SU-DHL-6 (cell line): Measurements from ENCODE around the gene HOXC11.

Experiments used
- H2AFZ ChIP-seq: fragments of 200-600 bp; sonication (generic); 2 replicates; pipeline ENCODE4 v1.6.1; 2014; ENCODE audit warnings: low read depth, mild to moderate bottlenecking, moderate library complexity, mixed read lengths, antibody characterized with exemption, low read length; ENCODE audit not compliant: severe bottlenecking
- H3F3A ChIP-seq: fragments of 200-600 bp; shearing (Covaris generic); 2 replicates; pipeline ENCODE4 v1.6.0; 2016; ENCODE audit warnings: antibody characterized with exemption, mild to moderate bottlenecking; ENCODE audit not compliant: insufficient read depth
- H3K27ac ChIP-seq: fragments of 200-600 bp; sonication (generic); 2 replicates; pipeline ENCODE4 v1.5.1; 2016; ENCODE audit warnings: low read depth, mild to moderate bottlenecking, low read length, moderate library complexity, mixed read lengths
- H3K27me3 ChIP-seq: fragments of 200-600 bp; sonication (generic), shearing (Covaris generic); 2 replicates; pipeline ENCODE4 v1.6.0; 2014; ENCODE audit warnings: mild to moderate bottlenecking, low read length
- H3K36me3 ChIP-seq: fragments of 200-600 bp; sonication (generic); 2 replicates; pipeline ENCODE4 v1.6.1; 2014; ENCODE audit warnings: mild to moderate bottlenecking, low read length, mixed read lengths
- H3K4me2 ChIP-seq: fragments of 300-600, 200-600 bp; shearing (Covaris generic), sonication (generic); 2 replicates; pipeline ENCODE4 v1.6.0; 2014; ENCODE audit warnings: low read length, low read depth, mild to moderate bottlenecking; ENCODE audit not compliant: poor library complexity, severe bottlenecking
- H3K4me3 ChIP-seq: fragments of 200-600 bp; sonication (generic); 2 replicates; pipeline ENCODE4 v1.5.1; 2014; ENCODE audit warnings: antibody characterized with exemption, low read length, mild to moderate bottlenecking, mixed read lengths; ENCODE audit not compliant: insufficient read depth, poor library complexity, severe bottlenecking
- H3K79me2 ChIP-seq: fragments of 200-600 bp; sonication (generic); 2 replicates; pipeline ENCODE4 v1.6.1; 2014; ENCODE audit warnings: mild to moderate bottlenecking, low read length, moderate library complexity; ENCODE audit not compliant: insufficient read depth
- H3K9ac ChIP-seq: fragments of 200-600 bp; sonication (generic); 2 replicates; pipeline ENCODE4 v1.7.0; 2014; ENCODE audit warnings: mild to moderate bottlenecking, low read length
- H3K9me2 ChIP-seq: fragments of 200-600 bp; sonication (generic); replicated peaks from 2 replicates; pipeline ENCODE4 v1.6.1; 2014; ENCODE audit warnings: low read length; ENCODE audit not compliant: insufficient read depth
- H3K9me3 ChIP-seq: fragments of 200-600 bp; sonication (generic); 2 replicates; pipeline ENCODE4 v1.6.1; 2014; ENCODE audit warnings: low read length, mixed read lengths; ENCODE audit not compliant: insufficient read depth
- H4K20me1 ChIP-seq: fragments of 200-600 bp; sonication (generic); 2 replicates; pipeline ENCODE4 v1.6.1; 2014; ENCODE audit warnings: low read depth, mild to moderate bottlenecking, antibody characterized with exemption, low read length, moderate library complexity, mixed read lengths
- EZH2phosphoT487 ChIP-seq: fragments of 200-600 bp; sonication (generic), shearing (Covaris generic); conservative IDR thresholded peaks from 2 replicates; pipeline ENCODE4 v1.6.1; 2018; ENCODE audit warnings: mild to moderate bottlenecking, antibody characterized with exemption, low read length, moderate library complexity, mixed read lengths
- TF ChIP-seq, protein P1 (sequence below): fragments of 200-600 bp; sonication (generic); IDR thresholded peaks from one replicate; pipeline ENCODE4 v1.5.1; 2017; ENCODE audit warnings: antibody characterized with exemption, mild to moderate bottlenecking, low read length, moderate library complexity; ENCODE audit not compliant: insufficient read depth, poor library complexity, severe bottlenecking

The HOXC11 gene

DNA sequence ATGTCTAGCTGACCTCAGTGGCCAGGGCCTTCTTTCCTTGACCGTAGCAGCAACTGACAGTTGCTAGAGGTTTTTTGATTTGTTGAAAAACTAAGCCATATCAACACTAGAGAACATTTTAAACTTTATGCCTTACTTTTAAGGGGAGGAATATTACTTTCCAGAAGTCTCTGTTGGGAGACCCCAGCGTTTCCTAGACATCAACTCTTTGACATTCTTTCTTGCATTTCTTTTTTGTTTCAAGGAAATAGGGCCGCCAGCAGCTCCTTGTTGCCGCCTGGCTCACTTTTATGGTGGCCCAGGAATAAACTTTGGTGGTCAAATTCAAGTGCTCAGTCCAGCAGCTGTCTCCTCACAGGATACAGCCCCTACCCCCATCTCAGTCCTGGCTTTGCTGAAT, 2.5 kb upstream of the HOXC11 start:
- Histone ChIP-seq H3K4me3 (no peak overlapping the region), H2AFZ (no peak overlapping the region), H3K27ac (no peak overlapping the region), H4K20me1 (no peaks in the 10 kb centered on the region), H3K9ac (no peak overlapping the region), H3F3A (no peaks in the 10 kb centered on the region), H3K79me2 (no peaks in the 10 kb centered on the region), H3K36me3 (no peaks in the 10 kb centered on the region), H3K27me3 (no peaks in the 10 kb centered on the region), H3K9me3 (no peaks in the 10 kb centered on the region), H3K9me2 (no peaks in the 10 kb centered on the region), H3K4me2 (no peak overlapping the region)
- TF ChIP-seq, protein P1, sequence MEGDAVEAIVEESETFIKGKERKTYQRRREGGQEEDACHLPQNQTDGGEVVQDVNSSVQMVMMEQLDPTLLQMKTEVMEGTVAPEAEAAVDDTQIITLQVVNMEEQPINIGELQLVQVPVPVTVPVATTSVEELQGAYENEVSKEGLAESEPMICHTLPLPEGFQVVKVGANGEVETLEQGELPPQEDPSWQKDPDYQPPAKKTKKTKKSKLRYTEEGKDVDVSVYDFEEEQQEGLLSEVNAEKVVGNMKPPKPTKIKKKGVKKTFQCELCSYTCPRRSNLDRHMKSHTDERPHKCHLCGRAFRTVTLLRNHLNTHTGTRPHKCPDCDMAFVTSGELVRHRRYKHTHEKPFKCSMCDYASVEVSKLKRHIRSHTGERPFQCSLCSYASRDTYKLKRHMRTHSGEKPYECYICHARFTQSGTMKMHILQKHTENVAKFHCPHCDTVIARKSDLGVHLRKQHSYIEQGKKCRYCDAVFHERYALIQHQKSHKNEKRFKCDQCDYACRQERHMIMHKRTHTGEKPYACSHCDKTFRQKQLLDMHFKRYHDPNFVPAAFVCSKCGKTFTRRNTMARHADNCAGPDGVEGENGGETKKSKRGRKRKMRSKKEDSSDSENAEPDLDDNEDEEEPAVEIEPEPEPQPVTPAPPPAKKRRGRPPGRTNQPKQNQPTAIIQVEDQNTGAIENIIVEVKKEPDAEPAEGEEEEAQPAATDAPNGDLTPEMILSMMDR = no peak
- TF ChIP-seq EZH2phosphoT487 = no peak

DNA sequence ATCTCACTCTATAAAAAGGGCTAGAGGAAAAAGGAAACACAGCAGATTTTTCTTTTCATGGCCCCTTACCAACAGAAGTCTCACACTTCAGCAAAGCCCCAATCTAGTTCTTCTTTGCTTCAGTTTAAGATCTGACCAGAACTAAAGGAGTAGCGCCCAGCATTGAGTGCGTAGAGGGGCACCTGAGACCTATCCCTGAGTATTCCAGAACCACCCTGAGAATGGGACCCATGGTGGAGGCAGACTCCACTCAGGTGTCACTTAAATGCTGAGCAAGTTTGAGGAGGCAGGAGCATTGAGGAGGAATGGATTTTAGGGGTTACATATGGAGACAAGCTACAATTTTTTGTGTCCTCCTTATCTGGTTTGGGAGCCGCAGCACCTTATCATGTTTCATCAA, 1.8 kb upstream of the HOXC11 start:
- Histone ChIP-seq H2AFZ (no peak overlapping the region), H3K36me3 (no peaks in the 10 kb centered on the region), H3K9me3 (no peaks in the 10 kb centered on the region), H3F3A (no peaks in the 10 kb centered on the region), H3K79me2 (no peaks in the 10 kb centered on the region), H3K4me3 (no peak overlapping the region), H3K9me2 (no peaks in the 10 kb centered on the region), H3K27ac (no peak overlapping the region), H3K4me2 (no peak overlapping the region), H4K20me1 (no peaks in the 10 kb centered on the region), H3K27me3 (no peaks in the 10 kb centered on the region), H3K9ac (no peak overlapping the region)
- TF ChIP-seq EZH2phosphoT487 = no peak
- TF ChIP-seq, protein P1 = no peak

DNA sequence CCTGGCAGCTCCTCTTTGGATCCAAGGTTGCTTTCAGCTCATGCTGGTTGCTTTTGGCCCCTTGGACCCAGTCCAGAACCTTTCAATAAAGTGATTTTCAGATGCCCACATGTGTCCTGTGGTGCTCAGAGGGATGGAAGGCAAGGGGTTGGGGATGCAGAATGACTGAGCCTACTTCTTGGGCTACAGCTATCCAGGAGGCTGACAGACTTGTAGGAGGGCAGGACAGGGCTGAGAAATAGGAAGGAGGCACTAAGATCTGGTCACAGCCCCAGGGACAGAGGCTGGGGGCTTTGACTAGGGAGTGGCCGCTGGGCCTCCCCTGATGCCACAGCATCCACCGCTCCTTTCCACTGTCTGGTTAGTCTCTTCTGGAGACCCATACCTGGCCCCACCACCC, 1.2 kb upstream of the HOXC11 start:
- H3K9me2 ChIP-seq = no peaks in the 10 kb centered on the region
- no peaks in the 10 kb centered on the region for H3K9me3 ChIP-seq
- no peak overlapping the region for H3K4me3 ChIP-seq
- no peaks in the 10 kb centered on the region for H4K20me1 ChIP-seq
- no peak overlapping the region for H2AFZ ChIP-seq
- H3K36me3 ChIP-seq = no peaks in the 10 kb centered on the region
- H3K4me2 ChIP-seq = no peak overlapping the region
- no peaks in the 10 kb centered on the region for H3F3A ChIP-seq
- TF ChIP-seq, protein P1 = no peak
- no peak for TF ChIP-seq EZH2phosphoT487
- no peaks in the 10 kb centered on the region for H3K79me2 ChIP-seq
- H3K27me3 ChIP-seq = no peaks in the 10 kb centered on the region
- no peak overlapping the region for H3K9ac ChIP-seq
- no peak overlapping the region for H3K27ac ChIP-seq
